Prostate gland (tissue), 2 donors: ENCODE measurements around the gene PACS1. TPM values are rescaled to one million over a fixed set of nuclear protein-coding genes. Genes with fewer than 3 reads are reported as not detected.

ENCODE experiments used
- DNase-seq: peaks from one replicate; pipeline ENCODE4 v3.0.0-alpha.2; 2019; ENCODE audit warnings: low spot score
- H3K27ac ChIP-seq, 2 donors: fragments of 200-600 bp; sonication (generic); 2 replicates each; pipeline ENCODE4 v1.5.1; 2017 to 2019
- H3K27me3 ChIP-seq: fragments of 200-600 bp; sonication (generic); replicated peaks from 2 replicates; pipeline ENCODE4 v1.5.1; 2019; ENCODE audit not compliant: insufficient read depth
- H3K36me3 ChIP-seq, 2 donors: fragments of 200-600 bp; sonication (generic); 1 replicate in 1 of 2; 2 replicates in 1 of 2; pipeline versions ENCODE4 v1.5.1 to v1.8.1; 2017 to 2019
- H3K4me1 ChIP-seq: fragments of 200-600 bp; sonication (generic); replicated peaks from 2 replicates; pipeline ENCODE4 v1.5.1; 2019
- H3K4me3 ChIP-seq, 2 donors: fragments of 200-600 bp; sonication (generic); 2 replicates each; pipeline ENCODE4 v1.5.1; 2017 to 2019
- H3K9me3 ChIP-seq: fragments of 200-600 bp; sonication (generic); 2 replicates; pipeline ENCODE4 v1.5.1; 2017
- CTCF ChIP-seq, 4 experiments: fragments of 200-600 bp in 2 of 4; fragments of 450-650 bp in 2 of 4; sonication (generic) in 2 of 4; IDR thresholded peaks; 1 replicate in 3 of 4; 2 replicates in 1 of 4; pipeline ENCODE4 v1.5.1; 2016 to 2019; ENCODE audit warnings: antibody characterized with exemption in 4 of 4, mild to moderate bottlenecking in 2 of 4, moderate library complexity in 2 of 4
- POLR2A ChIP-seq: fragments of 450-650 bp; IDR thresholded peaks from one replicate; pipeline ENCODE4 v1.6.1; 2016; ENCODE audit warnings: antibody characterized with exemption, mild to moderate bottlenecking
- POLR2AphosphoS5 ChIP-seq: sonication (generic); formaldehyde crosslinking; IDR thresholded peaks from one replicate; pipeline ENCODE4 v1.6.1; 2017; ENCODE audit warnings: antibody characterized with exemption
- WGBS: methylation state at CpG from one replicate; pipeline ENCODE4 v1.1.5; 2018; 5-methylcytosine and 5-hydroxymethylcytosine counted together
- intact Hi-C: fragments of 100-400 bp; cut with DNase I; formaldehyde crosslinking; loops from one replicate; pipeline ENCODE4 v1.14.2; 2022
- total RNA-seq, 2 donors: library from RNA; depleted of rRNA; stranded (reverse); fragments of >200 nt; gene quantifications; one replicate each; pipeline ENCODE4 v1.1.0, GENCODE V29; 2016

The PACS1 gene
- total RNA-seq, 2 donors from 2014 or later = 51.9 to 107 TPM

GRCh38 chr11:66204412-66204811, 134.3 kb downstream of the PACS1 start:
- Histone ChIP-seq H3K4me3 (no peak overlapping the region), H3K9me3 (no peaks in the 10 kb centered on the region), H3K27me3 (no peaks in the 10 kb centered on the region), H3K36me3 (no peaks in the 10 kb centered on the region), H3K4me1 (no peaks in the 10 kb centered on the region), H3K27ac (no peak overlapping the region)
- intact Hi-C loops = no loop called here
- WGBS = 98% methylated on average over 3 of the region's 3 CpGs
- TF ChIP-seq POLR2AphosphoS5 = no peak
- TF ChIP-seq POLR2A = no peak
- no peak for TF ChIP-seq CTCF (IDR thresholded peaks at IDR 0.05)
- no peak for DNase-seq

DNA sequence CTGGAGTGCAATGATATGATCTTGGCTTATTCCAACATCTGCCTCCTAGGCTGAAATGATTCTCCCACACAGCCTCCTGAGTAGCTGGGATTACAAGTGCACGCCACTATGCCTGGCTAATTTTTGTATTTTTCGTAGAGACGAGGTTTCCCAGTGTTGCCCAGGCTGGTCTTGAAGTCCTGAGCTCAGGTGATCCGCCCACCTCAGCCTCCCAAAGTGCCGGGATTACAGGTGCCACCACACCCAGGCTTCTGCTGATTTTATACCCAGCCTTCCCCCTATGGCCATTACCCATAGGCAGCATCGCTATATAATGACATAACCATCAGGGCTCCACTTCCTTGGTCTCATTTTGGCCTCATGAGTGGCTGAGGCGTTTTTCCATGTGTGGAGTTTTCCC, 137.7 kb downstream of the PACS1 start:
- intact Hi-C loops = no loop called here
- H3K27ac ChIP-seq = no peak overlapping the region
- H3K9me3 ChIP-seq = no peaks in the 10 kb centered on the region
- H3K4me1 ChIP-seq = no peaks in the 10 kb centered on the region
- H3K36me3 ChIP-seq = no peaks in the 10 kb centered on the region
- no peak overlapping the region for H3K4me3 ChIP-seq
- WGBS = 96% methylated on average over 7 of the region's 7 CpGs
- no peaks in the 10 kb centered on the region for H3K27me3 ChIP-seq
- DNase-seq = no peak
- TF ChIP-seq CTCF (IDR thresholded peaks at IDR 0.05) = no peak
- TF ChIP-seq POLR2A = no peak
- TF ChIP-seq POLR2AphosphoS5 = no peak

GRCh38 chr11:66211100-66211499, 141.0 kb downstream of the PACS1 start:
- no peaks in the 10 kb centered on the region for H3K4me1 ChIP-seq
- no peaks in the 10 kb centered on the region for H3K9me3 ChIP-seq
- H3K4me3 ChIP-seq = no peak overlapping the region
- intact Hi-C loops = no loop called here
- H3K27me3 ChIP-seq = no peaks in the 10 kb centered on the region
- no peak overlapping the region for H3K27ac ChIP-seq
- no peak for TF ChIP-seq POLR2AphosphoS5
- no peak for TF ChIP-seq CTCF (IDR thresholded peaks at IDR 0.05)
- no peak for DNase-seq
- peaks cover 0 to under 1% of the 10 kb centered on the region in 2 donors for H3K36me3 ChIP-seq
- WGBS = 94% methylated on average over 8 of the region's 8 CpGs

DNA sequence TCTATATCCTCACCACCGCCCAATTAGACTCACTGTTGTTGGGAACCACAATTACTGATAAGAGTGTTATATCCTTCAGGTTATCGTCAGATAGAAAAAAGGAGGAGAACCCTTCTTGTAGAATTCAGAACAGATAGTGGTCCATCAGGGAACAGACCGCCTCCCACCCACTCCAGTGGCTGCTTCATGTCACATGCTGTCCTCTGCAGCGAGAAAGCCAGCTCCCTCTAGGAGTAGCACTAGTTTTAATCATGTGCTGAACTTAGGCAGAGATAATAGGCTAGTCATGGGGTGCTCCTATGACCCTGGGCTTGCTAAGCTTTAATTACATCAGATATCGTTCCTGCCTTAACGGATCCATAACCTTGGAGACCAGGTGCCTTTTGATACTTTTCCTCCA, 146.8 kb downstream of the PACS1 start:
- peaks cover 0 to 5% of the 10 kb centered on the region in 2 donors for H3K36me3 ChIP-seq

More for the DNA sequence above, 146.8 kb downstream of the PACS1 start:
- 91% methylated on average over 6 of the region's 6 CpGs for WGBS
- H3K4me1 ChIP-seq = no peaks in the 10 kb centered on the region
- TF ChIP-seq POLR2A (no peak), POLR2AphosphoS5 (no peak), CTCF (IDR thresholded peaks at IDR 0.05) (no peak)
- no peak overlapping the region for H3K27ac ChIP-seq
- DNase-seq = no peak
- no peaks in the 10 kb centered on the region for H3K27me3 ChIP-seq
- no peak overlapping the region for H3K4me3 ChIP-seq
- H3K9me3 ChIP-seq = no peaks in the 10 kb centered on the region
- intact Hi-C loops = no loop called here
